Smooth muscle cell (in vitro differentiated cells): ENCODE data around the gene ARHGEF18. TPM values are rescaled to one million over a fixed set of nuclear protein-coding genes. Genes with fewer than 3 reads are reported as not detected.

Source experiments
- DNase-seq: peaks from one replicate; lab custom pipeline; 2025; ENCODE audit not compliant: unreplicated experiment; lab: John Stamatoyannopoulos, UW
- H2AFZ ChIP-seq: fragments of 200-600 bp; sonication (generic); 2 replicates; pipeline ENCODE4 v1.6.0; 2016; ENCODE audit warnings: antibody characterized with exemption, low read depth, mild to moderate bottlenecking
- H3F3A ChIP-seq: fragments of 200-600 bp; sonication (generic); 2 replicates; pipeline ENCODE4 v1.6.0; 2017; ENCODE audit warnings: antibody characterized with exemption, low read depth
- H3K27ac ChIP-seq: fragments of 200-600 bp; sonication (generic); 2 replicates; pipeline ENCODE4 v1.5.1; 2016; ENCODE audit warnings: low read depth, mild to moderate bottlenecking
- H3K27me3 ChIP-seq: fragments of 200-600 bp; sonication (generic); 2 replicates; pipeline ENCODE4 v1.6.1; 2016; ENCODE audit warnings: low read depth, mild to moderate bottlenecking
- H3K36me3 ChIP-seq: fragments of 200-600 bp; sonication (generic); 2 replicates; pipeline ENCODE4 v1.5.1; 2016; ENCODE audit warnings: low read depth
- H3K4me1 ChIP-seq: fragments of 200-600 bp; sonication (generic); 2 replicates; pipeline ENCODE4 v1.5.1; 2016; ENCODE audit warnings: low read depth
- H3K4me2 ChIP-seq: fragments of 200-600 bp; sonication (generic); 2 replicates; pipeline ENCODE4 v1.6.0; 2016; ENCODE audit warnings: mild to moderate bottlenecking
- H3K4me3 ChIP-seq: fragments of 200-600 bp; sonication (generic); 2 replicates; pipeline ENCODE4 v1.5.1; 2016; ENCODE audit warnings: mild to moderate bottlenecking
- H3K79me2 ChIP-seq: fragments of 200-600 bp; sonication (generic); 2 replicates; pipeline ENCODE4 v1.6.0; 2016; ENCODE audit warnings: low read depth, mild to moderate bottlenecking
- H3K9ac ChIP-seq: fragments of 200-600 bp; sonication (generic); 2 replicates; pipeline ENCODE4 v1.6.0; 2016; ENCODE audit warnings: low read depth
- H3K9me3 ChIP-seq: fragments of 200-600 bp; sonication (generic); replicated peaks from 2 replicates; pipeline ENCODE4 v1.5.1; 2016; ENCODE audit warnings: low read depth
- H4K20me1 ChIP-seq: fragments of 200-600 bp; sonication (generic); 2 replicates; pipeline ENCODE4 v1.6.0; 2016; ENCODE audit warnings: low read depth
- CTCF ChIP-seq: fragments of 200-600 bp; sonication (generic); IDR thresholded peaks from 2 replicates; pipeline ENCODE4 v1.5.1; 2017; ENCODE audit warnings: borderline replicate concordance, mild to moderate bottlenecking, antibody characterized with exemption; ENCODE audit not compliant: insufficient read depth, poor library complexity, severe bottlenecking
- WGBS: methylation state at CpG from one replicate; pipeline ENCODE4 v1.1.7; 2016; ENCODE audit warnings: low lambda C conversion rate; 5-methylcytosine and 5-hydroxymethylcytosine counted together
- polyA plus RNA-seq: library from polyadenylated mRNA; unstranded; fragments of >200 nt; fragmentation: Nextera tagmentation; extraction: Ambion mirVana; gene quantifications from 2 replicates; pipeline ENCODE4 v1.2.1, GENCODE V29; 2016
- total RNA-seq: library from RNA; depleted of rRNA; stranded (reverse); fragments of >200 nt; gene quantifications from 2 replicates; pipeline ENCODE4 v1.2.3, GENCODE V29; 2014

The ARHGEF18 gene
- total and polyA plus RNA-seq, 2 experiments from 2014 or later, result 18.8 to 24.0 TPM

- H3K79me2 ChIP-seq, result no peaks in the 10 kb centered on the region
- H3K9ac ChIP-seq, result no peak overlapping the region
- no peaks in the 10 kb centered on the region for H4K20me1 ChIP-seq
- H3K36me3 ChIP-seq, result no peaks in the 10 kb centered on the region
- no peak overlapping the region for H2AFZ ChIP-seq
- DNase-seq, result no peak
- no peak overlapping the region for H3K27ac ChIP-seq
- H3K27me3 ChIP-seq, result no peaks in the 10 kb centered on the region
- no peaks in the 10 kb centered on the region for H3F3A ChIP-seq
- TF ChIP-seq CTCF, result no peak
- H3K9me3 ChIP-seq, result no peaks in the 10 kb centered on the region
- H3K4me3 ChIP-seq, result no peak overlapping the region
- H3K4me2 ChIP-seq, result no peak overlapping the region
- 91% methylated on average over 7 of the region's 7 CpGs for WGBS
- no peaks in the 10 kb centered on the region for H3K4me1 ChIP-seq
Observed at GRCh38 chr19:7356899-7357627, 8.3 kb downstream of the ARHGEF18 start.

GRCh38 chr19:7358102-7358597 is 9.4 kb downstream of the ARHGEF18 start:
- Histone ChIP-seq H3K4me3 (no peak overlapping the region), H3K9ac (no peak overlapping the region), H3K4me1 (no peaks in the 10 kb centered on the region), H4K20me1 (no peaks in the 10 kb centered on the region), H3K36me3 (no peaks in the 10 kb centered on the region), H3F3A (no peaks in the 10 kb centered on the region), H3K27ac (no peak overlapping the region), H2AFZ (no peak overlapping the region), H3K27me3 (peaks cover 4% of the 10 kb centered on the region), H3K9me3 (no peaks in the 10 kb centered on the region), H3K4me2 (no peak overlapping the region), H3K79me2 (no peaks in the 10 kb centered on the region)
- DNase-seq, result no peak
- no peak for TF ChIP-seq CTCF

GRCh38 chr19:7360393-7360984 is 11.8 kb downstream of the ARHGEF18 start:
- no peaks in the 10 kb centered on the region for H4K20me1 ChIP-seq
- no peak overlapping the region for H3K27ac ChIP-seq
- H3K36me3 ChIP-seq, result no peaks in the 10 kb centered on the region
- H3F3A ChIP-seq, result no peaks in the 10 kb centered on the region
- H3K4me3 ChIP-seq, result no peak overlapping the region
- no peaks in the 10 kb centered on the region for H3K9me3 ChIP-seq
- no peak overlapping the region for H3K9ac ChIP-seq
- peaks cover 7% of the 10 kb centered on the region for H3K27me3 ChIP-seq
- TF ChIP-seq CTCF, result no peak
- H3K4me1 ChIP-seq, result no peaks in the 10 kb centered on the region
- H3K4me2 ChIP-seq, result no peak overlapping the region
- H2AFZ ChIP-seq, result no peak overlapping the region
- H3K79me2 ChIP-seq, result no peaks in the 10 kb centered on the region
- DNase-seq, result no peak
- WGBS, result 60% methylated on average over 8 of the region's 8 CpGs

GRCh38 chr19:7363225-7363624 is 14.5 kb downstream of the ARHGEF18 start:
- no peak for DNase-seq
- H3F3A ChIP-seq, result no peaks in the 10 kb centered on the region
- no peaks in the 10 kb centered on the region for H3K36me3 ChIP-seq
- peaks cover 7% of the 10 kb centered on the region for H3K27me3 ChIP-seq
- H3K4me2 ChIP-seq, result no peak overlapping the region
- H3K4me3 ChIP-seq, result no peak overlapping the region
- H2AFZ ChIP-seq, result no peak overlapping the region
- WGBS, result 84% methylated on average over 2 of the region's 2 CpGs
- no peak overlapping the region for H3K9ac ChIP-seq
- no peak for TF ChIP-seq CTCF
- H3K27ac ChIP-seq, result no peak overlapping the region
- no peaks in the 10 kb centered on the region for H3K9me3 ChIP-seq
- H4K20me1 ChIP-seq, result no peaks in the 10 kb centered on the region
- H3K79me2 ChIP-seq, result no peaks in the 10 kb centered on the region
- no peaks in the 10 kb centered on the region for H3K4me1 ChIP-seq
